Activated CD8-positive, alpha-beta memory T cell treated with anti-CD3 and anti-CD28 coated beads for 48 hours (primary cell): ENCODE data around the gene CCDC171.

ENCODE experiments used
- DNase-seq, 3 experiments: peaks; one replicate each; pipeline ENCODE4 v3.0.0-alpha.2; 2020; ENCODE audit warnings: low read depth in 2 of 3, low spot score in 2 of 3

The CCDC171 gene

DNA sequence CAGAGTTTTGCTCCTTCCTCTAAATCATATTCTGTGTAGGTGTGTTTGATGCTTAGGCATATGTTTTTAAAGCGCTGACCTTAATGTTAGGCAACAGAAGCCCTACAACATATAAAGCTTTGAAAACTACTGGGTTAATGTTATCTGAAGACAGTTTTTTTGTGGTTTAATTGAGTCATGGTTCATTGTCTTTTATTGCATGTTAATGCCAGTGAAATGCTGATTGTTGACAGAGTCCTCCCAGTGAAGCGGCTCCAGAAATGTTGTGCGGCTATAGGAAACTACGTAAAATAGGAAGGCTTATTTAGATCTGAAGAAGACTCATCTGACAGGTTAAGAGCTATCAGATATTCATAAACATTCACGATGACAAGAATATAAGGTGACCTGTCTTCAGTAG is 424.6 kb downstream of the CCDC171 start:
- no peak for DNase-seq

GRCh38 chr9:15982182-15982581 is 429.3 kb downstream of the CCDC171 start:
- no peak for DNase-seq

- no peak for DNase-seq
Measured at GRCh38 chr9:15999422-16000339, 446.8 kb downstream of the CCDC171 start.

GRCh38 chr9:16000811-16001210 is 448.0 kb downstream of the CCDC171 start:
- no peak for DNase-seq

- no peak for DNase-seq
Measured at GRCh38 chr9:16001856-16002255, 449.0 kb downstream of the CCDC171 start.

DNA sequence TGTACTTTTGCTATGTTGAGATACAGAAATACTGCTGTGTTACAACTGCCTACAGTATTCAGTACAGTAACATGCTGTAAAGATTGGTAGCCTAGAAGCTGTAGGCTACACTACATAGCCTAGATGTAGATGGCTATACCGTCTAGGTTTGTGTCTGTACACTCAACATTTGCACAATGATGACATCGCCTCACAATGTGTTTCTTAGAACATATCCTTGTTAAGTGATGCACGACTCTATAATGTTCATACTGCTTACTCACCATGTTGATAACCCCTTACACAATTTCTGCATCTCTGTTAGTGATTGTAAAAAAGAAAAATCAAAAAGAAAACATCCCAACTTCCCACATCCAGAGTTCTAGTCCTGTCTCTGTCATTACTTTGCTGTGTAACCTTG is 450.0 kb downstream of the CCDC171 start:
- no peak for DNase-seq

DNA sequence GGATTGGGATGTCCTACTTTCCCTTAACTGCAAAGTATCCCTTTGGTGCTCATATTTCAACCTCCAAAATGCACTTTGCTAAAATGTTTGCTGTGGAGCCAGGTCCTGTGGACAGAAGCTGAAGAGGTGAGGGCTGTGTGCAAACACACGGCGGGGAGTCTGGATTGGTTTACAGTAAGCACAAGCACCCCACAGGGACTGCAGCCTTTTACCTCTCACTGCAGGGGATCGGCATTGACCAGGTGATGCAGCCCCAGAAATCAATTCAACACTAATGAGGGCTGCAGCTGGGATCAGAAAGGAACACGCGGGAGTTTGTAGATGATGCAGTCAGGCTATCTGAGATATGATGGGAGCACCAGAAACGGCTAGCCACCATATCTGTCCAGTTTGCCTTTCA is 450.9 kb downstream of the CCDC171 start:
- DNase-seq: no peak

DNA sequence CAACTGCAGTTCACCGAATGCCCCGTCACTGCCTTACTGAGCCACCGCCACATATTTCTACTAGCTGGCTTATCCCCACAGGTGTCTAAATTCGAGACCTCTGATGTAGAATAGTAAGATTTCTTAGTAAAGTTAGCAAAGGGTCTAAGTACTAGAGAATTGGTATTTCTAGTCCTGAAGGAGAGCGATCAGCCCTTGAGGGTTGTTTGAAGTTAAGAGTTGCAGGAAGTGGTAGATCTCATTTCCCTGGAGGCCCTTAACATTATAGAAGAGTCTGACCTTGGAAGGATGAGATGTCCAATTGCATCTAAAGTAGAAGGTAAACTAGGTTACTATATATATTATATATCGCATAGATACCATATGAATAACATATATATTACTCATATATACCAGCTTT is 451.8 kb downstream of the CCDC171 start:
- DNase-seq: no peak

DNA sequence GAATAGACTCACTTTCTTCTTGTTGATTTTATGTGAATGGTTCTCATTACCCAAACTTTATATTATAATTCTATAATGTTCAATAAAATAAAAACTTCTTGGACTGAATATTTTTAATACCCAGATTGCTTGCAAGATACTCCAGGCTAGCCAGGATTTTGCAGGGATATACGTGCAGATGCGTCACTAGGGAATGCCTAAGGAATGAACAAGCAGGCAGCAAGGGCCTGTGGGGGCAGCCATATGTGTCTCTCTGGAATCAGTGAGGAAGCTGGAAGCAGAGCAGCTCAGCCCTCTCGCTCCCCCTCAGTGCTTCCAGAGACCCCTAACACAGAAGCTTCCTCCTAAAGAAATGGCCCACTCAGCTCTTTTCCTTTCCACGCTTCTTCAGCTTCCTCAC is 457.4 kb downstream of the CCDC171 start:
- no peak for DNase-seq

DNA sequence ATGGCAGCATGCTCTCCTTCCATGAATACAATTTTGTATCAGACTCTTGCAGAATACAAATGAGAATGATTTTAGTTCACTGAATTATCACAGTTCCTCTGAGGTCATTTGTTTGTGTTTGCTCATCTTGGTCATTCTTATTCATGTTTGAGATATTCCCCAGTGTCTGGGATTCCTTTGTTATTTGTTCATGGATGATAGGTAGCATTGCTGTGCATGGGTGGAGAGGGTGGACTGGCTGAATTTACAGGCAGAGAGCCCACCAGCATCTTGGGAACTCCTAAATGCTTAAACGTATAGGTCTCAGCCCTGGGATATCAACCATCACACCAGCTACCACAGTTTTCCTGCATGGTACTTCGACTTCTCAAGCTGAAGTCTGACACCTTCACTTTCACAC is 459.8 kb downstream of the CCDC171 start:
- no peak for DNase-seq

- no peak for DNase-seq
Measured at GRCh38 chr9:16013366-16013765, 460.5 kb downstream of the CCDC171 start.

DNA sequence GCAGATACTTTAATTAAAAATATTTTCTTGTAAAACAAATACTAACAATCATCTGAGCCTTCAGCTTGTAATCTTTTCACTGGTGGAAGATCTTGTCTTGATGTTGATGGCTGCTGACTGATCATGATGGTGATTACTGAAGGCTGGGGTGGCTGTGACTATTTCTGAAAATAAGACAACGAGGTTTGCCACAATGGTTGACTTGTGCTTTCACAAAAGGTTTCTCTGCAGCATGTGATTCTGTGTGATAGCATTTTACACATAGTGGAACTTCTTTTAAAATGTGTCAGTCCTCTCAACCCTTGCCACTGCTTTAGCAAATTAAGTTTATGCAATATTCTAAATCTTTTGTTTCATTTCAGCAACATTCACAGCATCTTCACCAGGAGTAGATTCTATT is 461.0 kb downstream of the CCDC171 start:
- DNase-seq: no peak

DNA sequence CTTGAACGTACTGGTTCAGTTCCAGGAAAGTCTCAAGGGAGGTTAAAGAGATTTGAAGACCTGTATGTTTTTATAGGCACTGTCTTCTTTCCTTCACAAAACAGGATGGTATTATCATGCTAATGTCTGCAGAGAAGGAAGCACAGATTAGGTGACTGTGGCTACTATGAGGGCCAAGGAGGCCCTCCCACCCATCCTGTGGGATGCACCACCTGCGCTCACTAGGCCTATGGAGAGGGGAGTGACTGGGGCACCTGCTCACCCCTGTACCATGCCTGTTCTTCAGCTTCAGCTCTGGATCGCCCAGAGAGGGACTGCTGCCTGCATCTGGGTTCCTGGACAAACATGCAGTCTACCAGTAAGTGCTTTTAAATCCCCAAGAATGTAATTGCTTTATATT is 469.4 kb downstream of the CCDC171 start:
- DNase-seq: no peak

DNA sequence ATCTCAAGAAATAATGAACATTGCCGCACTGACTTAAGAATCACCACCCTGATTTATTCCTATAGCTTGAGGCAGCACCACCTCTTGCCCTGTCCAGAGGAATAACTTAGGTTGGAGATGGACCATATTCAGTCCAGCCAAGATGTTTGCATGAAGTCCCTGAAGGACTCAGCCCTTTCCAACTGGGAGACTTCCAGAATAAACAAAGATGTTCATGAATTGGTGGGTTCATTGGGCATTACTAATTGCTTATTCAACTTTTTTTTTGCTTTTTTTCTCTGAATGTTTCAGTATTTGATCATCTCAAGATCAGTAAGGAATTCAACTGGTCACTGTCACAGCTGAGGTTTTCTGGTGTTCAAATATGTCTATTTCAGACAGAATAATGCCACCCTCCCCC is 470.6 kb downstream of the CCDC171 start:
- DNase-seq: no peak
